Brain microvascular endothelial cell (primary cell): ENCODE measurements around the gene KCNH1.

Experiments
- DNase-seq: peaks from one replicate; pipeline ENCODE4 v3.0.0-alpha.2; 2020
- H3K27ac ChIP-seq: fragments of 250-450 bp; sonication (Bioruptor Pico); 2 replicates; pipeline ENCODE4 v1.5.1; 2020; ENCODE audit warnings: mild to moderate bottlenecking, moderate library complexity
- H3K27me3 ChIP-seq: fragments of 250-450 bp; sonication (Bioruptor Pico); replicated peaks from 2 replicates; pipeline ENCODE4 v1.5.1; 2020; ENCODE audit warnings: mild to moderate bottlenecking
- H3K36me3 ChIP-seq: fragments of 250-450 bp; sonication (Bioruptor Pico); replicated peaks from 2 replicates; pipeline ENCODE4 v1.5.1; 2020; ENCODE audit warnings: mild to moderate bottlenecking
- H3K4me3 ChIP-seq: 2 replicates; pipeline ENCODE4 v1.5.1; 2011; ENCODE audit warnings: low read depth, mild to moderate bottlenecking, control low read depth, low read length, moderate library complexity
- in situ Hi-C: cut with HindIII; loops from 2 replicates; pipeline ENCODE4 v1.10.0; 2017; ENCODE audit warnings: low sequenced_read_pairs, low pct_ligation_motif_present
- TF ChIP-seq, protein P1 (sequence below): IDR thresholded peaks from 2 replicates; pipeline ENCODE4 v1.5.1; 2011; ENCODE audit warnings: low read depth, mild to moderate bottlenecking, moderate library complexity, low read length, control low read depth, inconsistent platforms; ENCODE audit errors: missing control alignments

KCNH1 gene

DNA sequence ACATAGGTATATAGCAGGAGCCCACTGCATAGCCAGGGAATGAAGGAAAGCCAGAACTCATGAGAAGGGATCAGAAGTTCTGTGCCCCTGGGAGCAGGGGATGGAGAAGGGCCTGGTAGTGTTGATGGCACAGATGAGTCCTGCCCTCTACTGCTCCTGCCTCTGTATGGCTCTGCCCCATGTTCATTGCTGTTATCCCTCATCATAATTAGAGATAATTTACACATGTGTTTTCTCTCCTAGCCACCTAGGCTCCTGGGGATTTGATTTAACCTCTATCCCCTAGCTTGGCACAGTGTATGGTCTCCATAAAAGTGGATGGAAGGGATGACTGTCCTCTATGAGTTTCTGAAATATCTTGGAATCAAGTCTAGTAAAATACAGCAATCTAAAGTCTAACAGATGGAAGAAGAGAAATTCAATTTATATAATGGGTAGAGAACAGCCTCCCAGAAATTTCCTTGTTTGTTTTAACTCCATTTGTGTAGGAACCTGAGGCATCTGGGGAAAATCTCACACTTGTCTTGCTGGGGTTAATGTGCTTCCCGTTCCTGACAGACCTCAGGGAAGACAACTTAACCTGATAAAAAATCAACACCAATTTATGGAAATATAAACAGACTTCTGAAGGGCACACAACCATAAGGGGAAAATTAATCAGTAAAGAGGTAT is 411.4 kb downstream of the KCNH1 start:
- in situ Hi-C loops, result no loop called here
- Histone ChIP-seq H3K36me3 (no peaks in the 10 kb centered on the region), H3K27me3 (no peaks in the 10 kb centered on the region), H3K4me3 (no peak overlapping the region), H3K27ac (no peak overlapping the region)
- TF ChIP-seq, protein P1, sequence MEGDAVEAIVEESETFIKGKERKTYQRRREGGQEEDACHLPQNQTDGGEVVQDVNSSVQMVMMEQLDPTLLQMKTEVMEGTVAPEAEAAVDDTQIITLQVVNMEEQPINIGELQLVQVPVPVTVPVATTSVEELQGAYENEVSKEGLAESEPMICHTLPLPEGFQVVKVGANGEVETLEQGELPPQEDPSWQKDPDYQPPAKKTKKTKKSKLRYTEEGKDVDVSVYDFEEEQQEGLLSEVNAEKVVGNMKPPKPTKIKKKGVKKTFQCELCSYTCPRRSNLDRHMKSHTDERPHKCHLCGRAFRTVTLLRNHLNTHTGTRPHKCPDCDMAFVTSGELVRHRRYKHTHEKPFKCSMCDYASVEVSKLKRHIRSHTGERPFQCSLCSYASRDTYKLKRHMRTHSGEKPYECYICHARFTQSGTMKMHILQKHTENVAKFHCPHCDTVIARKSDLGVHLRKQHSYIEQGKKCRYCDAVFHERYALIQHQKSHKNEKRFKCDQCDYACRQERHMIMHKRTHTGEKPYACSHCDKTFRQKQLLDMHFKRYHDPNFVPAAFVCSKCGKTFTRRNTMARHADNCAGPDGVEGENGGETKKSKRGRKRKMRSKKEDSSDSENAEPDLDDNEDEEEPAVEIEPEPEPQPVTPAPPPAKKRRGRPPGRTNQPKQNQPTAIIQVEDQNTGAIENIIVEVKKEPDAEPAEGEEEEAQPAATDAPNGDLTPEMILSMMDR, result no peak
- DNase-seq, result no peak

DNA sequence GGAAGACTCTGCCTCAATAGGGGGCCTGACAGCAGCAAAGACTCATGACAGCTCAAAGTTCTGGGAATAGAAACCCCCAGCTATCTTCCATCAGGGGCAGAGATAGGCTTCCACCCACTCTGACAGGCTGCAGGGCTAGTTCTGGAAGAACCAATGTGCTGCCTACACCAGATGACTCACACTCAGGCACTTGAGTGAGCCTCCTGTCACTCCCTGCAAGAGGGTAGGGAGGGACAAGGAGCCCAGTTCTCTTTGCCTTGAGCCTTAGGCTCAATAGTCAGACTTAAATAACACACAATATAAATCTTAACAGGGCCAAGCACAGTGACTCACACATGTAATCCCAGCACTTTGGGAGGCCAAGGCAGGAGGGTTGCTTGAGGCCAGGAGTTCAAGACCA is 418.9 kb downstream of the KCNH1 start:
- Histone ChIP-seq H3K27ac (no peak overlapping the region), H3K27me3 (no peaks in the 10 kb centered on the region), H3K36me3 (no peaks in the 10 kb centered on the region), H3K4me3 (no peak overlapping the region)
- DNase-seq, result no peak
- in situ Hi-C loops, result no loop called here
- TF ChIP-seq, protein P1, result no peak

DNA sequence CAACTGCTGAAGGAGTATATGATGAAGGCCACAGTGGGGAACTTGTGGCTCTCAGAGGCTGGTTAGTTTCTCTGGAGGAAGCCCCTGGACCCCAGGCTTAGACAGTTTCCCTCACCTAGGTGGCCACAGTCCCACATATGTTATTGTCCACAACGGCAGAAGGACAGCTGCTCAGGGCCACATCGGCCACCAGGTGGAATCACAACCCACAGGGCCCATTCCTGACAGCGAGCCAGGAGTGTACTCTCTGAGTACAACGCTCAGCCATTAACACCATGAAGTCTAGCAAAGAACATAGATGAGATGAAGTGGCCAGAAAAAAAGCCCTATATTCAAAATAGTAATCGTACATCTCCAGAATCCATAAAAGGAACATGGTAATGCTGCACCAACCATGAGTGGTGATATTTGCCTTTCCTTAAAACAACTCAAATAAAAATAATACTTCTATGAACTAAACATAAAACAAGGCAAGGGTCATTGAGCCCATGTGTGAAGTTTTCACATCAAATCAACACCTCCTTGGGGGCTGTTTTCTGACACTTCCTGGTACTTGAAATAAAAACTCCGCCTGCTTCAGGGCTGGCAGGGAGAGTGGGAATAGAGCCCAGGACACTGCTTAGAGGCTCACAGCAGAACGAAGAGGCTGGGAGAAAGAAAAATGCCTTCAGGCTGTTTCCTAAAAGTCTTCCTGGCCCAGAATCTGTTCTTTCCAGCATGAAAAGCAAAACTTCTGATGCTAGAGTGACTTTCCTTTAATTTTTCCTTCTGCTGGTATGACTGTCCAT is 421.9 kb downstream of the KCNH1 start:
- in situ Hi-C loops, result no loop called here
- H3K27ac ChIP-seq, result no peak overlapping the region
- H3K27me3 ChIP-seq, result no peaks in the 10 kb centered on the region
- TF ChIP-seq, protein P1, result peak; percentile 12
- no peak overlapping the region for H3K4me3 ChIP-seq
- DNase-seq, result no peak
- no peaks in the 10 kb centered on the region for H3K36me3 ChIP-seq

DNA sequence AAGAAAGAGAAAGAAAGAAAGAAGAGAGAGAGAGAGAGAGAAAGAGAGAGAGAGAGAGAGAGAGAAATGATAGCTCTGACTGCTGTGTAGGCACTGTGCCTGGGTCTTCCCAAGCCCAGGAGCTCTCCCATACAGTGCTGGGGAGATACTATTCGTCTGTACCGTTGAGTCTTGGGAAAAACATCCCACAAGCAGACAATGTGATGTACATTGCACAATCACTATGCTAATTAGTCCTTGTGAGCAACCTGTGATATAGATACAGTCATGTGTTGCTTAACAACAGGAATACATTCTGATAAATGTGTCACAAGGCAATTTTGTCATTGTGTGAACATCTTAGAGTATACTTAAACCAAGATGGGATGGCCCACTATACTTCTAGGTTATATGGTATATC is 424.2 kb downstream of the KCNH1 start:
- no peak overlapping the region for H3K27ac ChIP-seq
- DNase-seq, result no peak
- TF ChIP-seq, protein P1, result no peak
- in situ Hi-C loops, result no loop called here
- no peaks in the 10 kb centered on the region for H3K36me3 ChIP-seq
- H3K27me3 ChIP-seq, result no peaks in the 10 kb centered on the region
- H3K4me3 ChIP-seq, result no peak overlapping the region

DNA sequence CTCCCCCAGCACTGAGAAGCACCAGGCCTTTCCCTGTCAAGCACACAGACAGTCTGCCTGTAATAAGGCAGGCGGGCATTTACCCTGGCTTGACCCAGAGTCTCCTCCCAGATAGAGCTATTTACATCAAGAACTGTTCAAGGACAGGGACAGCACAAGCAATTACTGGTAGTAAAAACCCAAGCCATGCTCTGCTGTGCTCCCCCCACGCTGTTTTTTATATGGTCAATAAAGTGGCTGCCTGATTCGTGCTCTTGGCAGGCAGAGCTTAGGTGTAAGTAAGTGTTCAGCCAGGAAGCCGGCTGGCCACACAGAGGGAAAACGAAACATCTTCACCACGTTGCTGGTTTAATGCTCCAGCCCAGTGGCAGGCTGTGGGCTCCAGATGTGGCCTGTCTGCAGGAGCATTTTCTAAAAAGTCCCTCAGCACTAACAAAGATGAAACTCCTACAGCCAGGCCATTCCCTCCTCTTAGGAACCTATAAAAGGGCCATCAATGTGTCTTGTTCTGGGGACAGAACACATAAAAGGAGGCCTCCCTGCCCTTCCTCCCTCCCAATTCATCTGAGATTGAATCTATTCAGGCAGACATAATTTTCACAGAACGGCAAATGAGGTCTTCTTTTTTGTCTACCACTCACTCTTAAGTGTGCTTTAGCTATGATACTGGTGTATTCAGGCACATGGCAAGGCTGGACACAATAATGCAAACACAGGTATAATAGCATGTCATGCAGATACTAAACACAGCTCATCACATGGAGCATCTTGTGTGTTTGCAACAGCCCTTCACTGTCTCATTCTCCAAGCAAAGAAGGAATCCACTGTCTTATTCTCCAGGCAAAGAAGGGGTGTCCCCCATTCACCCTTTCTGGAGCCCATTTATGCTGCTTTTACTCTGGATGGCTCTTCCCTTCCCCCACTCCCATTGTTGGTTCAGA is 426.4 kb downstream of the KCNH1 start:
- Histone ChIP-seq H3K27ac (no peak overlapping the region), H3K27me3 (no peaks in the 10 kb centered on the region), H3K4me3 (no peak overlapping the region), H3K36me3 (no peaks in the 10 kb centered on the region)
- no peak for DNase-seq
- in situ Hi-C loops, result no loop called here
- TF ChIP-seq, protein P1, result no peak
